IMR-90 (cell line): ENCODE measurements around the gene ADORA2A.
A peak's percentile ranks its signal among the peaks of the same experiment; 100 is the strongest.

Experiments used
- BHLHE40 ChIP-seq: fragments of 150-350 bp; IDR thresholded peaks from 2 replicates; pipeline ENCODE4 v1.6.1; 2016; ENCODE audit warnings: mild to moderate bottlenecking, low read depth, low read length
- CEBPB ChIP-seq: IDR thresholded peaks from 2 replicates; pipeline ENCODE4 v1.6.1; 2012; ENCODE audit warnings: low read depth, low read length, improper control_type of control experiment
- CHD1 ChIP-seq: IDR thresholded peaks from 2 replicates; pipeline ENCODE4 v1.6.1; 2012; ENCODE audit warnings: low read depth, low read length, improper control_type of control experiment
- CTCF ChIP-seq: conservative IDR thresholded peaks from 2 replicates; pipeline ENCODE4 v1.5.1; 2012; ENCODE audit warnings: mild to moderate bottlenecking, low read depth, low read length, improper control_type of control experiment
- ELK1 ChIP-seq: fragments of 150-350 bp; IDR thresholded peaks from 2 replicates; pipeline ENCODE4 v1.6.1; 2016; ENCODE audit warnings: low read depth, mild to moderate bottlenecking, low read length, moderate library complexity, borderline replicate concordance
- MAZ ChIP-seq: IDR thresholded peaks from 2 replicates; pipeline ENCODE4 v1.6.1; 2012; ENCODE audit warnings: low read depth, mild to moderate bottlenecking, low read length, improper control_type of control experiment, moderate library complexity, borderline replicate concordance
- POLR2A ChIP-seq: IDR thresholded peaks from 2 replicates; pipeline ENCODE4 v1.6.1; 2012; ENCODE audit warnings: mild to moderate bottlenecking, low read depth, low read length
- RAD21 ChIP-seq: IDR thresholded peaks from 2 replicates; pipeline ENCODE4 v1.6.1; 2012; ENCODE audit warnings: low read length, improper control_type of control experiment
- RCOR1 ChIP-seq: IDR thresholded peaks from 2 replicates; pipeline ENCODE4 v1.6.1; 2012; ENCODE audit warnings: mild to moderate bottlenecking, low read length, improper control_type of control experiment; ENCODE audit not compliant: insufficient replicate concordance
- SMC3 ChIP-seq: fragments of 150-350 bp; IDR thresholded peaks from 2 replicates; pipeline ENCODE4 v1.6.1; 2016; ENCODE audit warnings: low read depth, mild to moderate bottlenecking, antibody characterized with exemption, low read length, moderate library complexity

- no peak for TF ChIP-seq CTCF
- no peak for TF ChIP-seq POLR2A
- peak; percentile 74 for TF ChIP-seq BHLHE40
- TF ChIP-seq RCOR1 = peak; percentile 29
- no peak for TF ChIP-seq ELK1
- TF ChIP-seq RAD21 = no peak
- no peak for TF ChIP-seq MAZ
- peak; percentile 48; the same call in 1 of the 2 replicates for TF ChIP-seq CEBPB
- TF ChIP-seq CHD1 = no peak
- no peak for TF ChIP-seq SMC3
These were observed 38.2 kb downstream of the ADORA2A start for GRCh38 chr22:24465566-24465965.
